ENCODE measurements around the gene PLCZ1.

PLCZ1 gene

DNA sequence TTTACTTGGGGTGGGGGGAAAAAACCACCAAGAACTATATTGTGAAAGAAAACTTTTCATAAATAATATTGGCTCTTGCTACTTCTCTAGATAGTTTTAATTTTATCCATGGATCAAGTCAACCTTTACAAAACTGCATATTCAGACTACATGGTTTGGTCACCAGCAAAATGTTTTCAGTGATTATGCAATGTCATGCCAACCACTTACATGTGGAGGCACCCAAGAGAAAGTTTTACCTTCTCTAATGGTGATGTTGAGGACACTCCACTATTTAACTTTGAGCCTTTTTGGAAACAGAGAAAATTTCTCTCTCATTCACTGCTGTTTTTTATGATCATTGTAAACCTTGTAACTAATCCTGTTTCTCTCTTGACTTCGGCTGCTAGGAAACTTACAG is 21.6 kb downstream of the PLCZ1 start:
- H3K9ac ChIP-seq (ENCODE audit: low read length) = no peak overlapping the region
- no peak overlapping the region for H2AFZ ChIP-seq (ENCODE audit: low read length)
- no peak overlapping the region for H3K4me2 ChIP-seq (ENCODE audit: low read length)
- H3K4me1 ChIP-seq (ENCODE audit: insufficient read depth, low read length, severe bottlenecking) = no peaks in the 10 kb centered on the region
- no peaks in the 10 kb centered on the region for H3K27me3 ChIP-seq (ENCODE audit: insufficient read depth, low read length)
- H3F3A ChIP-seq (ENCODE audit: insufficient read depth, low read length) = no peaks in the 10 kb centered on the region
- no peaks in the 10 kb centered on the region for H4K20me1 ChIP-seq (ENCODE audit: insufficient read depth, low read length)
- H3K79me2 ChIP-seq (ENCODE audit: insufficient read depth, low read length) = no peaks in the 10 kb centered on the region
- H3K9me3 ChIP-seq (ENCODE audit: low read length) = no peaks in the 10 kb centered on the region
- H3K4me3 ChIP-seq (ENCODE audit: low read depth, low read length, poor library complexity, severe bottlenecking) = no peak overlapping the region
- no peaks in the 10 kb centered on the region for H3K9me2 ChIP-seq (ENCODE audit: low read depth, low read length)
- TF ChIP-seq, protein P1, sequence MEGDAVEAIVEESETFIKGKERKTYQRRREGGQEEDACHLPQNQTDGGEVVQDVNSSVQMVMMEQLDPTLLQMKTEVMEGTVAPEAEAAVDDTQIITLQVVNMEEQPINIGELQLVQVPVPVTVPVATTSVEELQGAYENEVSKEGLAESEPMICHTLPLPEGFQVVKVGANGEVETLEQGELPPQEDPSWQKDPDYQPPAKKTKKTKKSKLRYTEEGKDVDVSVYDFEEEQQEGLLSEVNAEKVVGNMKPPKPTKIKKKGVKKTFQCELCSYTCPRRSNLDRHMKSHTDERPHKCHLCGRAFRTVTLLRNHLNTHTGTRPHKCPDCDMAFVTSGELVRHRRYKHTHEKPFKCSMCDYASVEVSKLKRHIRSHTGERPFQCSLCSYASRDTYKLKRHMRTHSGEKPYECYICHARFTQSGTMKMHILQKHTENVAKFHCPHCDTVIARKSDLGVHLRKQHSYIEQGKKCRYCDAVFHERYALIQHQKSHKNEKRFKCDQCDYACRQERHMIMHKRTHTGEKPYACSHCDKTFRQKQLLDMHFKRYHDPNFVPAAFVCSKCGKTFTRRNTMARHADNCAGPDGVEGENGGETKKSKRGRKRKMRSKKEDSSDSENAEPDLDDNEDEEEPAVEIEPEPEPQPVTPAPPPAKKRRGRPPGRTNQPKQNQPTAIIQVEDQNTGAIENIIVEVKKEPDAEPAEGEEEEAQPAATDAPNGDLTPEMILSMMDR (IDR thresholded peaks at IDR 0.05; ENCODE audit: low read length) = no peak
- TF ChIP-seq EZH2 (IDR thresholded peaks at IDR 0.05; ENCODE audit: borderline replicate concordance, low read length) = no peak
- H3K36me3 ChIP-seq (ENCODE audit: insufficient read depth, low read length) = no peaks in the 10 kb centered on the region
- H3K27ac ChIP-seq (ENCODE audit: low read depth, low read length, poor library complexity, severe bottlenecking) = no peak overlapping the region

DNA sequence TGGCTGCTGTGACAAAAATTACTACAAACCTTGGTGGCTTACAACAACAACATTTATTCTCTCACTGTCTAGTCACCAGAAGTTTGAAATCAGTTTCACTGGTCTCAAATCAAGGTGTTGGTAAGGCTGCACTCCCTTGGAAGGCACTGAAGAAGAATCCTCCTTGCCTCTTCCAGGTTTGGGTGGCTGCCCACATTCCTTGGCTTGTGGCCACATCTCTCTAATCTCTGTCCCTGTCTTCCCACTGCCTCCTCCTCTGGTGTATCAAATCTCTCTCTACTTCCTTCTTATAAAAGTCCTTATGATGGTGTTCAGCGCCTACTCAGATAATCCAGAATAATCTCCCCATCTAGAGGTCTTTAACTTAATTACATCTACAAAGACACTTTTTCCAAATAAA is 31.0 kb downstream of the PLCZ1 start:
- H3K9me3 ChIP-seq (ENCODE audit: low read length) = no peaks in the 10 kb centered on the region
- H4K20me1 ChIP-seq (ENCODE audit: insufficient read depth, low read length) = no peaks in the 10 kb centered on the region
- no peaks in the 10 kb centered on the region for H3K4me1 ChIP-seq (ENCODE audit: insufficient read depth, low read length, severe bottlenecking)
- H3K9me2 ChIP-seq (ENCODE audit: low read depth, low read length) = no peaks in the 10 kb centered on the region
- H3K9ac ChIP-seq (ENCODE audit: low read length) = no peak overlapping the region
- no peaks in the 10 kb centered on the region for H3K36me3 ChIP-seq (ENCODE audit: insufficient read depth, low read length)
- H3K4me2 ChIP-seq (ENCODE audit: low read length) = no peak overlapping the region
- no peak overlapping the region for H3K27ac ChIP-seq (ENCODE audit: low read depth, low read length, poor library complexity, severe bottlenecking)
- H3K79me2 ChIP-seq (ENCODE audit: insufficient read depth, low read length) = no peaks in the 10 kb centered on the region
- no peak for TF ChIP-seq EZH2 (IDR thresholded peaks at IDR 0.05; ENCODE audit: borderline replicate concordance, low read length)
- TF ChIP-seq, protein P1 (IDR thresholded peaks at IDR 0.05; ENCODE audit: low read length) = no peak
- no peak overlapping the region for H2AFZ ChIP-seq (ENCODE audit: low read length)
- H3F3A ChIP-seq (ENCODE audit: insufficient read depth, low read length) = no peaks in the 10 kb centered on the region
- H3K27me3 ChIP-seq (ENCODE audit: insufficient read depth, low read length) = no peaks in the 10 kb centered on the region
- H3K4me3 ChIP-seq (ENCODE audit: low read depth, low read length, poor library complexity, severe bottlenecking) = no peak overlapping the region

GRCh38 chr12:18703911-18704310 is 33.9 kb downstream of the PLCZ1 start:
- Histone ChIP-seq H3K27me3 (ENCODE audit: insufficient read depth, low read length) (no peaks in the 10 kb centered on the region), H4K20me1 (ENCODE audit: insufficient read depth, low read length) (no peaks in the 10 kb centered on the region), H3K4me3 (ENCODE audit: low read depth, low read length, poor library complexity, severe bottlenecking) (no peak overlapping the region), H3K36me3 (ENCODE audit: insufficient read depth, low read length) (no peaks in the 10 kb centered on the region), H2AFZ (ENCODE audit: low read length) (no peak overlapping the region), H3K4me1 (ENCODE audit: insufficient read depth, low read length, severe bottlenecking) (no peaks in the 10 kb centered on the region), H3F3A (ENCODE audit: insufficient read depth, low read length) (no peaks in the 10 kb centered on the region), H3K9ac (ENCODE audit: low read length) (no peak overlapping the region), H3K9me2 (ENCODE audit: low read depth, low read length) (no peaks in the 10 kb centered on the region), H3K79me2 (ENCODE audit: insufficient read depth, low read length) (no peaks in the 10 kb centered on the region), H3K4me2 (ENCODE audit: low read length) (no peak overlapping the region), H3K9me3 (ENCODE audit: low read length) (no peaks in the 10 kb centered on the region), H3K27ac (ENCODE audit: low read depth, low read length, poor library complexity, severe bottlenecking) (no peak overlapping the region)
- TF ChIP-seq, protein P1 (IDR thresholded peaks at IDR 0.05; ENCODE audit: low read length) = no peak
- no peak for TF ChIP-seq EZH2 (IDR thresholded peaks at IDR 0.05; ENCODE audit: borderline replicate concordance, low read length)
